HG03097 (cell line): ENCODE measurements around the gene SOX13.

ENCODE experiments used
- ATAC-seq: cut with Tn5 transposase; IDR thresholded peaks from one replicate; pipeline ENCODE4 v1.9.1; 2021; ENCODE audit not compliant: unreplicated experiment, low FRiP score

SOX13 gene

DNA sequence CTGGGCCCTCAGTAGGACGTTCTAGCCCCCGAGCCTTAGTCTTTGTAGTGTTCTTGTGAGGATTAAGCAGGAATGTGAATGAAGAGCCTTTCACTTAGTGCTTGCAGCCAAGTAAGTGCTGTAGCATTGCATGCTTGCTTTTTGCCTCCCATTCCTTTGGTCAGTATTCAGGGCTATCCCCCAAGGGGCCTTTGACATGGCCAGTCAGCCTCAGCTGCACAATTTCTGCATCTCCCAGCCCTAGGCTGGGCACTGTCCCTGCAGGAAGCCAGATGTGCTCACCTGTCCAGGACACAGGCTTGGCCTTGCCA lies 30.5 kb downstream of the SOX13 start:
- ATAC-seq: no peak

DNA sequence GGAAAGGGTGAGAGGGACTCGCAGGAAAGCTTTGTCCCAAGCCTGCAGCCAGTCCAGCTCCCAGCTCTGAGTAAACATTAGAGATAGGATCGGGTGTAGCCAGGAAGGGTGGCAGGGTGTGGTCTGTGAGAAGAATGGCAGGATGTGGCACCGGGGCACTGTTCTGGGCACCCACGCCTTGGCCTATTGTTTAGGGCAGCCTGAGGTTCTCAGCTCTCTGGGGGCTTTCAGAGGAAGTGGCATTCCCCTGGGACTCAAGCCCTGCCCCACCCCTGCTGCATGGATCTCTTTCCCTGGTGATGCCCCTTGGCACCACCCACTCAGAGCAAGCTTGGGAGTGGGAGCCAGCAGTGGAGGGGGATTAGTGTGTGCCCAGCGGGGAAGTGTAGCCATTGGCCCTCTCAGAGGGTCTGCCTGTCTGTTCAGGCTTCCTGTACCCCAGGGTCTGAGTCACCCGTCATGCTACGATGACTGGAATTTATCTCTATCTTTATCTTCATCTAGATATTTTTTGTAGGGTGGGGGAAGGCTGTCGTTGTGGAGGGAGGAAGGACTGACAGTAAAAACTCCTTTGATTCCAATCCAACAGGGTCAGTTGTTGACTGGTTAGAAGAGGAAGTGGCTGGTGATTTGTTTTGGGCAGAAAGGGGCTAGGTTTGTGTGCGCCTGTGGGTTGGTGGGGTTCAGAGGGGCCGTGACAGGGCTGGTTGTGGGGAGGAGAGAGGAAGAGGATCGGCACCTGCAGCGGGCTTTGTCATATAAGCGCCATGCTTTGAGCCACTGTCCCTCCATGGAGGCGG lies 31.6 kb downstream of the SOX13 start:
- ATAC-seq: no peak

DNA sequence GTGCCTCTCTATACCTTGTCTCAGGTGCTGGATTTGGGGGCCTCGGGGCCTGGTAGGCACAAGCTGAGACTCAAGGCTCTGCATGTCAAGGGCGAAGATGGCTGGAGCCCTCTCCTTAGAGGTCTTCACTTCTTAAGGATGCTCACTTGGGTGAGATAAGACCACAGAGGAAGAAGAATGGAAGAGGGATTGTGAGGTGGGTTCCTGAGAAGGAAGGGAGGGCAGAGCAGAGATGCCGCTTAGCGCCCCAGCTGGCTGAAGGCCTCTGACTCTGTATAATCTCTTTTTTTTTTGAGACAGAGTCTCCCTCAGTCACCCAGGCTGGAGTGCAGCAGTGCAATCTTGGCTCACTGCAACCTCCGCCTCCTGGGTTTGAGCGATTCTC lies 32.2 kb downstream of the SOX13 start:
- no peak for ATAC-seq

DNA sequence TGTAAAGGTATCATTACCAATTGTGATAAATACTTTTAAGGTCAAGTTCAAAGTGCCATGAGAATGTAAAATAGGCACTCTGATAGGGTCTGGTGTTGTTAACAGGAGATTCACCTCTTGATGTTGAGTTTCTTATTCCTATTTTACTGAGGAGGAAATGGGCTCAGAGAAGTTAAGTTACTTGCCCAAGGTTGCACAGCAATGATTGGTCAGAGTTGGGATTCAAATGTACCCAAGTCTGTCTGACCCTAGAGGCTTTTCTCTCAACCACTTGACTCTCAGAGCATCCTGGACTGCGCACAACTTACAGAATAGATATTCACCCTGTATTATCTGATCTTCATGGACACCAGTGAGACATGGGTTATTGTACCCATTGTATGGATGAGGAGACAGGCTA lies 33.9 kb downstream of the SOX13 start:
- no peak for ATAC-seq

DNA sequence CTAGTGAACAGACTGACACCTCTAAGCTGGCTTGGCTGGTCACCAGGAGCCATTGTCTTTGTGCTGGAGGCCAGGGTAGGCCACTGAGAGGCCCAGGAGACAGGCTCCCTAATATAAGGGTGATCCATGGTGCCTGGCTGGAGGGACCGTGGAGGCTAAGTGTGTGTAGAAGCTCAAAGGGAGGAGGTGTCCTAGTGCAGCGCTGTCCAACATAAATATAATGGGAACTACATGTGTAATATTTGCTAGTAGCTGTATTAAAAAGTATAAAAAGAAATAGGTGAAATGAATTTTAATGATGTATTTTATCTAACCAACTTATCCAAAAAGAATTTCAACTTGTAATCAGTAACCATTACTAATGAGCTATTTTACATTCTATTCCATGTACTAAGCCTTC lies 35.0 kb downstream of the SOX13 start:
- no peak for ATAC-seq

DNA sequence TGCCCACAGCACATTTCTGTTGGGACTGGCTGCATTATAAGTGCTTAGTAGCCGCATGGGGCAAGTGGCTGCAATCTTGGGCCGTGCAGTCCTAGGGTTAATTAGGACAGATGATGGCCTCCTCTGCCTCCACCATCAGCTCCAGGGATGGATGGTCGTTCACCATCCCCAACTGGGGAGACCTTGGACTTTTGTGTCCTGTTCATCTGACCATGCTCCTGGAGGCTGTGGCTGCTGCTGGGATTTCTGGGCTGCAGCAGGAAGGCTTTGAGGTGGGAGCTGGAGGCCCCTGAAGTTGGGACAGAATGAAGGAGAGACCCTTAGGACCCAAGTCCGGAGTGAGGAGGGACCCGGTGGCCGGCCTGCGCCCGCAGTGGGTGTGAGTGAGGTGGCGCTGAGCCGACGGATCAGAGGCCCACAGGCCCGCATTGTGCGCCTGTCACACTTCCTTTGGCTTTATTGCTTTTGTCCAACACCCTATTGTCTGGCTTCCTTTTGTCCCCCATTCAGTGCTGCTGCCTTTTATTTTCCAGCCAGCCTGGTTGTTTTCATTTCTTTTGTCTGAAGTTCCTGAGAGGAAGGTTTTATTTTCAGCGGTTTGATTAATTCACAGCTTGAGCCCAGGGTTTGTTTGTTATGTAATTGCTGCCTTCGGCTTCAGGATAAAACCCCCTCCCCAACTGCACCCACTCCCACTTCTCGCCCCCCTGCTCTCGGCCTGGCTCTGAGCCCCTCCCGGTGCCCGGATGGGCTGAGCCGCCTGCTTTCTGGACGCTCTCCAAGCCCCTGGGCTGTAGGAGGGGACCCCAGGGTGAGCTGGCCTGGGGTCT lies 35.6 kb downstream of the SOX13 start:
- no peak for ATAC-seq

DNA sequence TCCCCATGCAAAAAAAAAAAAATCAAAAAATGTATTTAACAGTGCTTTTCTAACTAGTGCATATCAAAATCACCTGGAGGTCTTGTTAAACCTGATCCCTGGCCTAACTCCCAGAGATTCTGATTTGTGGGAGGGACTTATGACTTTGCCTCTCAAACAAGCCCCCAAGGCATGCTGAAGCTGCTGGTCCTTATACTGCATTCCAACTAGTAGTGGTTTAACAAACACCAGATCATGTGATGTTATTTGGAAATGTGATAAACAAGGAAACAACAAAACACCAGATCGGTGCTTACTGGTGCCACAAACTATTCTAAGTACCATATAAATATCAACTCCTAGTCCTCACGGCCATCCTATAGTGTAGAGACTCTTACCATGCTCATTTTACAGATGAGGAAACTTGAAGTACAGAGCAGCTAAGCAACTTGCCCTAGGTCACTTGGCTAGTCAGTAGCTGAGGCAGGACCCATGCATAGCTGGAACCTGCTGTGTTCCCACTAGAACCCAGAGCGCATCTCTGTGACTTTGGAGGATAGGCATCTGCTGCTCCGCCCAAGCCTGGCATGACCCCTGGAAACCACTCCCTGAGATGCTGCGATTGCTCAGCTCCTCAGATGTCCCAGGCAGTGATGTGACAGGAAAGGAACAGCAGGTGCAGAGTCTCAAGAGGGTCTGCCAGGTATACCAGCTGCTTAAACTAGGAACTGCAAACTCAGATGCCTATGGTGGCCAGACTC lies 38.1 kb downstream of the SOX13 start:
- ATAC-seq: no peak

DNA sequence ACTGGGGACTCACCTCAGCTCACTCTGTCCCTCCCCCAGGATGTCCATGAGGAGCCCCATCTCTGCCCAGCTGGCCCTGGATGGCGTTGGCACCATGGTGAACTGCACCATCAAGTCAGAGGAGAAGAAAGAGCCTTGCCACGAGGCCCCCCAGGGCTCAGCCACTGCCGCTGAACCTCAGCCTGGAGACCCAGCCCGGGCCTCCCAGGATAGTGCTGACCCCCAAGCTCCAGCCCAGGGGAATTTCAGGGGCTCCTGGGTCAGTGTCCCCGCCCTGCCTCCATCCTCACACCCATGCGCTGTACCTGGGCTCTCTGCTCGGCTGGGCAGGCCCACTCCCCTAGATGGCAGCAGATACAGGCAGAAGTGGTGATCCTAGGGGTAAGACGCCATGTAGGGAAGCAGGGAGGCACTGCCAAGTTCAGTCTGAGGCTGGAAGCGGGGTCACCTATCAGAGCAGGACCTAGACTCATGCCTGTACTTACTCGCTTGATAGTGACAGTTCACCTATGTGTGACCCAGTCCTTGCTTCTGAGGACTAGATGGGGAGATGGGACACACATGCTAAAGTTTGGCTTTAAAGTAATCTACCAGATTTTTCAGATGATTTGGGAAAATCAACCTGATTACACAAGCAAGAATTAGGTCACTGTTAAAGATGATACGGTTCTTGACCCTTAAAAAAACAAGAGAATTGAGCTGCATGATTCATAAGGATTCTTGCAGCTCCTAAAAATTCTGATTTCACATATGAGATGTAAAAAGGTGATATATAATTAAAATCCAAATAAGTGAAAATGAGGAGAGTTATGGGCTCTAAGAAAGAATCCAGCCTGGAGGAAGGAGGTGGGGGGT lies 40.2 kb downstream of the SOX13 start:
- ATAC-seq: no peak

DNA sequence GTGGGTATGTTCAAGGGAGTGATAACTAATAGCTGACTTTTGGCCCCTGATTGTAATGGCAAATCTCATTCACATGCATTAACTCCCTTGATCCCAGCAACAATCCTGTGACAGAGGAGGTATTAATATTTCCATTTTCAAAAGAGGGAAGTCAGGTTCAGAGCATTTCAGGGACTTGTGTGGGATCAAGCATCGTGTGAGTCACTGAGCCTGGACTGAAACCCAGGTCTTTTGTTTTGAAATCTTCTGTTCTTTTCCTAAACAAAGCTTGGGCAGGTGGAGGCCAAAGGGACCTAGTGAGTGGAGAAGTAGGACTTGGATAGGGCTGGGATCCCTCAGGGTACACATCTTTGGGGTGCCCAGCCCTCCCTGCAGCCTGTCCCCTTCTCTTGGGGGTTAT lies 41.0 kb downstream of the SOX13 start:
- no peak for ATAC-seq

DNA sequence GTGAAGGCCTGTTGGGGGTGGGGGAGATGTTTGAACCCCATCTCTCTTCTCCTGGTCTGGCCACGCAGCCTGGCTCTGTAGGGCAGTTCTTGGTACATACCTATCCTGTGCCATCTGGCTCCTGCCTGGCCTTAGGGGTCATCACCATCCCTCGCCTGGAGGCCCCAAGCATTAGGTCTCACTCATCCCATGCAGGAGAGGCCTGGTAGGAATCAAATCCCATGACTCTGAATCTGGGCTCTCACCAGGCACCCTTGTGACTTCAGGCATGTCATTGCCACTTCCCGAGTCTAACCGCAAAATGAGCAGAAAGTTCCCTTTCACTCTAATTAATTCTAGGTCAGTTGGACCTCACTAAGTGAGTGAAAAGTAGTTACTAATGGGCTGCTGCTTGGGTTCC lies 41.7 kb downstream of the SOX13 start:
- no peak for ATAC-seq

DNA sequence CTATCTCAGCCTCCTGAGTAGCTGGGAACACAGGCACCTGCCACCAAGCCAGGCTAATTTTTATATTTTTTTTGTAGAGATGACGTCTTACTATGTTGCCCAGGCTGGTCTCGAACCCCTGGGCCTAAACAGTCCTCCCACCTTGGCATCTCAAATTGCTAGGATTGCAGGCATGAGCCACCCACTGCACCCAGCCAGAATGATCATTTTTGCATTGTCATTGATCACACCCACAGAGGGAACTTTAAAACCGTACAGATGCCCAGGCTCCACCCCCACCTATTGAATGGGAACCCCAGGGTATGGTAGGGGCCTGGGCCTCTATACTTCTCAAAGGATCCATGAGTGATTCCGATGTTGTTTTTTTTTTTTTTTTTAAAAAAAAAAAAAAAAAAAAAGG lies 42.2 kb downstream of the SOX13 start:
- ATAC-seq: no peak

DNA sequence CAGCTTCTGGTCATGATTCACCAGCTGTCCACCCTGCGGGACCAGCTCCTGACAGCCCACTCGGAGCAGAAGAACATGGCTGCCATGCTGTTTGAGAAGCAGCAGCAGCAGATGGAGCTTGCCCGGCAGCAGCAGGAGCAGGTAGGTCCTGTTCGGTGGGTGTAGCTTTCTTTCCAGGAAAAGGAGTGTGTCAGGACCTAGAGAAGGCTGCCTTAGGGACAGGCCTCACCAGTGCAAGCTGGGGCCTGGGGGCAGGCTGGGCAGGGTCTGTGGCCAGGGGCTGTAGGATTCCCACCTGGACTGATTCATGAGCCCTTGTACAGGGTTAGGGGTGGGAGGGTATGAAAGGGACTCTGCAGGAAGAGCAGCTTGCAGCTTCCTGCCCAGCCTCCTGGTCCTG lies 43.6 kb downstream of the SOX13 start:
- no peak for ATAC-seq

DNA sequence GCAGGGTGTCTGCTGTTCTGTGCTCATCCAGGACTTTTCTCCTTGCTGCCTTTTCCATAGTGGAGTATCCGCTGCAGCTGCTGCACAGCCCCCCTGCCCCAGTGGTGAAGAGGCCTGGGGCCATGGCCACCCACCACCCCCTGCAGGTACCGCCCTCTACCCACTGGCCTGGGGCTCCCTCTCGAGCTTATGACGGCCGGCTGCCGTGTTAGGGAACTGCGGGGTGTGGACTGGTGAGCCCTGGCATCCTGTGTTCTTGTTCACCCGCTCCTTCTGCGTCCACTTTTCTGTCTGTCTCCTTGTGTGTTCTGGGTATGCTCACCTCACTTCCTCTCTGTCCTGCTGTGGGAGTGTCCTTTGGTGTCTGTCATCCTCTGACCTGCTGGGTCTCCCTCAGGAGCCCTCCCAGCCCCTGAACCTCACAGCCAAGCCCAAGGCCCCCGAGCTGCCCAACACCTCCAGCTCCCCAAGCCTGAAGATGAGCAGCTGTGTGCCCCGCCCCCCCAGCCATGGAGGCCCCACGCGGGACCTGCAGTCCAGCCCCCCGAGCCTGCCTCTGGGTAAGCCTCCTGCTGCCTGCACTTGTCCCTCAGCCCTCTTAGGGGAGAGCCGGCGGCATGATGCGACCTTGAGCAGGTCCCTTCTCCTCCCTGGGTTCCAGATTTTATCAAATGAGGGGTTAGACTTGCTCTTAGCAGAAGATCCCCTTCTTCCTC lies 49.1 kb downstream of the SOX13 start:
- no peak for ATAC-seq

DNA sequence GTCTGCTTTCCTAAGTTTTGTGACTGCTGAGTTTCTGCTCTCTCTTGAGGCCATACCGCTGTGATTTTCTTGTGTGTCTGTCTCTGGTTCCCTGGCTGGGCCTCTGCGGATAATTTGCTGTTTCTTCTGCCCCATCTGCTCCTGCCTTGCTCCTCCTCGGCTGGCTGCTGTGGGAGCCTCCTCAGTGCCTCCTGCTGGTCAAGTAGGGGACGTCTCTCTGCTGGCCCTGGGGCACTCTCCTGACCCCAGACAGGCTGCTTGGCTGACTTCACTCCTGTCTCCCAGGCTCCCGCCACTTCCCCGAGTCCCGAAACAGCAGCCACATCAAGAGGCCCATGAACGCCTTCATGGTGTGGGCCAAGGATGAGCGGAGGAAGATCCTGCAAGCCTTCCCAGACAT lies 50.5 kb downstream of the SOX13 start:
- no peak for ATAC-seq

DNA sequence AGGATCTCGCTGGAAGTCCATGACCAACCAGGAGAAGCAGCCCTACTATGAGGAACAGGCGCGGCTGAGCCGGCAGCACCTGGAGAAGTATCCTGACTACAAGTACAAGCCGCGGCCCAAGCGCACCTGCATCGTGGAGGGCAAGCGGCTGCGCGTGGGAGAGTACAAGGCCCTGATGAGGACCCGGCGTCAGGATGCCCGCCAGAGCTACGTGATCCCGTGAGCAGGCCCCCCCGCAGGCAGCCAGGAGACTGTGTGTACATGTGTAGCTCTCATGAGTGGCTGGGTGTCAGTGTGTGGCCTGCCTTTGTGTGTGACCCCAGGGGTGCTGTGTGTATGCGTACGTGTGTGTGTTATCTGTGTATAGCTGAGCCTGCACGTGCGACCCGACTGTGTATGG lies 51.7 kb downstream of the SOX13 start:
- ATAC-seq: no peak

DNA sequence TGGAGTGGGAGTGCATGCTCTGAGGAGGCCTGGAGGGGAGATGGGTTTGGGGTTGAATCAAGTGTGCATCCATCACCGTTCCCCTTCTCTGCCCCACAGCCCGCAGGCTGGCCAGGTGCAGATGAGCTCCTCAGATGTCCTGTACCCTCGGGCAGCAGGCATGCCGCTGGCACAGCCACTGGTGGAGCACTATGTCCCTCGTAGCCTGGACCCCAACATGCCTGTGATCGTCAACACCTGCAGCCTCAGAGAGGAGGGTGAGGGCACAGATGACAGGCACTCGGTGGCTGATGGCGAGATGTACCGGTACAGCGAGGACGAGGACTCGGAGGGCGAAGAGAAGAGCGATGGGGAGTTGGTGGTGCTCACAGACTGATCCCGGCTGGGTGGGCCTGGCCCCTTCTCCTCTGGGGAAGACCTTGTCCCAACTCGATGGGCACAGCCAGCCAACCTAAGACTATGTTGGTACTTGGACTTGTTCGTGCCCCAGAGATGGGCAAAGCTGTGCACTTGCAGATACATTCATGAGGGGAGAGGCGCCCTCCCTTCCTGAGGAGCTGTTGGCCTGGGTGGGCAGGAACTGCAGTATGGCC lies 52.9 kb downstream of the SOX13 start:
- no peak for ATAC-seq

DNA sequence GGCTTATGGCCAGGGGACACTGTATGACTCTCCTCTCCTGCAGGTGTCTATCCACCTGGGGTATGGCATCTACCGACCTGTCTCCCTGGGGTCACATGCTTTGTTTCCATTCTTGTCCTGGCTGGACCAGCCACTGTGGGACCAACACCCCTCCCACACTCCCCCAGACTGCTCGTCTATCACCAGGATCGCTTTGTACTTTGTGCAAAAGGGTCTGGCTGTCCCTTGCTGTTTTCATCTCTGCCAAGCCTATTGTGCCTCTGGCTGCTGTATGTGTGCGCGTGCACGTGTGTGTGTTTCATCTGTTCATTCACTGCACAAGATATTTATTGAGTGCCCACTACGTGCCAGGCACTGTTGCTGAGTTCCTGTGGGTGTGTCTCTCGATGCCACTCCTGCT lies 53.5 kb downstream of the SOX13 start:
- ATAC-seq: no peak

DNA sequence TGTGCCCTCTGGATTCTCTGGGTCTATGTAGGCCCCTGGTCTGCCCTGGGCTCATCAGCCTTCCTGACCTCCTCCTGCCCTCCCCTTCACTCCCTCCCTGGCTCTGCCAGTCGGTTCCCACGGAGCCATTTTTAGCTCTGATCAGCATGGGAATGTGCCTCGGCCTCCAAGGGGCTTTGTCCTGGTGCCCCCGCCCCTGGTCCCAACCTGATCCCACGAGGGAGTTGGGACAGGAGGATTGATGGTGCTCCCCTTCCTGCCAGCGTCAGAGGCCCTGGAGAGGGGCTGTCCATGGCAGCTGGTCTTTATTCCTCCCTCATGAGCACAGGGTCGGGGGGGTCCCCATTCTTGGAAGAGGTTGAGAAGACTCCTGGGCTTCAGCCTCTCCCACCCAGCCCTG lies 54.0 kb downstream of the SOX13 start:
- ATAC-seq: no peak

DNA sequence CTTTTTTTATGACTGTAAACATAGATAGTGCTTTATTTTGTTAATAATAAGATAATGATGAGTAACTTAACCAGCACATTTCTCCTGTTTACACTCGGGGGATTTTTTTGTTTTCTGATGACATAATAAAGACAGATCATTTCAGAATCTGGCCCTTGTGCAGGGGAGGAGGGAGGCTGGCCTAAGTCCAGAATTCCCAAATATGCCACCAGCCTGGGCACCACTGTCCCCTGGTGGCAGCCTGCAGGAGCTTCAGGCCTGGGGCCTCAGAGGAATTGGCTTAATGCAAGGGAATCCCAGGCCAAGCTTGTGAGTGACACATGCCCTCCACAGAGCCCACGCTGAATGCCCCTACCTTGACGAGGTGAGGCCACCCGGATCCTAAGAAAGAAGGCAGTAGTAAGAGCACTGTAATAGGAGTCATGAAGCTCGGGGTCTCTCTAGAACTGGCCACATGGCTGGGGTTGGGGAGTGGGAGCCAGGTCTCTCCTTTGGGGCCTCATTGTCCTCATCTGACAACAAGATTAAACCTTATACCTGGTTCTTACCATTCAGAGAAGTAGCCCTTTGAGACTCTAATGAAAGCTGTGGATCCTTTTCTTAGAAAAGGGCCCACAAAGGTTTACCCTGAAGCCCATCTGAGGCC lies 54.8 kb downstream of the SOX13 start:
- no peak for ATAC-seq
